VCaP (cell line): ENCODE results near the gene AKAP12.

Source experiments
- H3K27ac ChIP-seq: fragments of 450-650 bp; 2 replicates; pipeline ENCODE4 v1.5.1; 2017
- TF ChIP-seq, protein P1 (sequence below): fragments of 450-650 bp; conservative IDR thresholded peaks from 2 replicates; pipeline ENCODE4 v1.5.1; 2017; ENCODE audit warnings: mild to moderate bottlenecking, moderate library complexity

AKAP12 gene

DNA sequence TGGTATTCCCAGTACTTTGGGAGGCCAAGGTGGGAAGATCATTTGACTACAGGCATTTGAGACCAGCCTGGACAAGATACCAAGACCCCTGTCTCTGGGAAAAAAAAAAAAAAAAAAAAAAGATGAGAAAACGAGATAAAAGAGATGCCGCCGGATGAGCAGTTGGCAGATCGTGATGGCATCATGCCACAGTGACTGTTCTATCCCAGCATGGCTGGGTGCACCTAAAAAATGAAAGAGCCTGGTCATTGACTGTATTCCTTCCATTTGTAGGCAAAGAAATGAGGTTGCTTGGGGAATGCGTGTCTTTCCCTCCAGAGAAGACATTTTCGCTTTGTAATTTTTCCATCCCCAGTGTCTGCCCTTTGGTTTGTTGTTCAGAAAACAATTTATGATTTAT, 12.9 kb downstream of the AKAP12 start:
- TF ChIP-seq, protein P1, sequence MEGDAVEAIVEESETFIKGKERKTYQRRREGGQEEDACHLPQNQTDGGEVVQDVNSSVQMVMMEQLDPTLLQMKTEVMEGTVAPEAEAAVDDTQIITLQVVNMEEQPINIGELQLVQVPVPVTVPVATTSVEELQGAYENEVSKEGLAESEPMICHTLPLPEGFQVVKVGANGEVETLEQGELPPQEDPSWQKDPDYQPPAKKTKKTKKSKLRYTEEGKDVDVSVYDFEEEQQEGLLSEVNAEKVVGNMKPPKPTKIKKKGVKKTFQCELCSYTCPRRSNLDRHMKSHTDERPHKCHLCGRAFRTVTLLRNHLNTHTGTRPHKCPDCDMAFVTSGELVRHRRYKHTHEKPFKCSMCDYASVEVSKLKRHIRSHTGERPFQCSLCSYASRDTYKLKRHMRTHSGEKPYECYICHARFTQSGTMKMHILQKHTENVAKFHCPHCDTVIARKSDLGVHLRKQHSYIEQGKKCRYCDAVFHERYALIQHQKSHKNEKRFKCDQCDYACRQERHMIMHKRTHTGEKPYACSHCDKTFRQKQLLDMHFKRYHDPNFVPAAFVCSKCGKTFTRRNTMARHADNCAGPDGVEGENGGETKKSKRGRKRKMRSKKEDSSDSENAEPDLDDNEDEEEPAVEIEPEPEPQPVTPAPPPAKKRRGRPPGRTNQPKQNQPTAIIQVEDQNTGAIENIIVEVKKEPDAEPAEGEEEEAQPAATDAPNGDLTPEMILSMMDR: no peak
- H3K27ac ChIP-seq: no peak overlapping the region

DNA sequence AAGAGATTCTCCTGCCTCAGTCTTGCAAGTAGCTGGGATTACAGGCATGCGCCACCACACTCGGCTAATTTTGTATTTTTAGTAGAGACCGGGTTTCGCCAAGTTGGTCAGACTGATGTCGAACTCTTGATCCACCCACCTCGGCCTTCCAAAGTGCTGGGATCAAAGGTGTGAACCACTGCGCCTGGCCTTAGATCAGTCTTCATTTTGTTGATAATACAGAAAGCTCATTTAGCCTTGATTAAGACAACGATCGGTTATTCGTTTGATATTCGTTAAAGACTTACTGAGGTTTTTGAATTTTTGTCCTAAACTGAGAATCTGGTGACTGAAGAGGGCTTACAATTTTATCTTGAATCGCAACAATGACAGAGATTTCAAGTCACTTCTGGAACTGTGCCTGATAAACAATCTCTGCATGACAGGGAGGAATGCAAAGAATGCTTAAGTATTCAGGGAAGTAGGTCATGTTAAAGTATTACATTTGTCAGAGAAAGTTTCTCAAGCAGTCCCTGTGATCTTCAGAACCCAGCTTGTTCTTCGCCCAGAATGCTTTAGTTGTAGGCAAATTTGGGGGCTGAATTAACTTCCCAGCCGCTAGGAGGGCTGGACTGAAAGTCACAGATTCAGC, 14.8 kb downstream of the AKAP12 start:
- TF ChIP-seq, protein P1: no peak
- H3K27ac ChIP-seq: no peak overlapping the region

DNA sequence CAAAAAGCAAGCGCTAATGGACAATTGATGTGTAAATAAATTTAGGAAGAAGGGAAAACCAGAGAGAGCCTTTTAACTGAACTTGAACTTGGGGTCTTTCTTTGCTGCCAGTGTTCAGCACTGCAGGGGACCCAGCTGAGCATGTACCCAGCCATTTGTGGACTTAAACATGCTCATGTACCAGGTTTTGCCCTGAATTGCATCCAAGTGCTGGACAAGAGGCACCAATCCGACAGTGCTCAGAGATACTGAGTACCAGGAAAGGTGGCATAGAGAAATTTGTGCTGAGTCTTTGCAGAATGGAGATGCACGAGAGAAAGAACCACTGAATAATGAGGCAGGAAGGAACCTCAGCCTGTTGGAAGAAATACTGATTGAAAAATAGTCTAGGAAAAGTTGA, 16.0 kb downstream of the AKAP12 start:
- TF ChIP-seq, protein P1: no peak
- H3K27ac ChIP-seq: no peak overlapping the region

DNA sequence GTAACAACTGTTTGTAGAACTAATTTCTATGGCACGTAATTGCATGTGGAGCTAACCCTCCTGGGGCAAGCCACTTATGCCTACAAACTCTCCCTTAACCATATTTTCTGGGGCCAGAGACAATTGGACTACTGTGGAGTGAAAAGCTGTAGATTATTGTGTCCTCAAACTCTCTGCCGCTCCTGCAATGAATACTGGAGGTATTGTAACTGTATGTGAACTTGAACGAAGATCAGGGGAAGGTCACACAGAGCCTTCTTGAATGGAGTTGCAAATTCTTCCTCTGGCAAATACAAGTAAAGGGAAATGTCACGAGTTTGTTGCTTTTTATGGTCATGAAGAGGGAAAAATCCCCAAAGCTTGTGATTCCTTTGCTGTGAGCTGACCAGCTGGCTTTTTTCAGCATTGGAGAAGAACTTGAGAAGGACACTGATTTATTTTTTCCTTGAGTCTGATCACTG, 18.2 kb downstream of the AKAP12 start:
- no peak overlapping the region for H3K27ac ChIP-seq
- TF ChIP-seq, protein P1: no peak

DNA sequence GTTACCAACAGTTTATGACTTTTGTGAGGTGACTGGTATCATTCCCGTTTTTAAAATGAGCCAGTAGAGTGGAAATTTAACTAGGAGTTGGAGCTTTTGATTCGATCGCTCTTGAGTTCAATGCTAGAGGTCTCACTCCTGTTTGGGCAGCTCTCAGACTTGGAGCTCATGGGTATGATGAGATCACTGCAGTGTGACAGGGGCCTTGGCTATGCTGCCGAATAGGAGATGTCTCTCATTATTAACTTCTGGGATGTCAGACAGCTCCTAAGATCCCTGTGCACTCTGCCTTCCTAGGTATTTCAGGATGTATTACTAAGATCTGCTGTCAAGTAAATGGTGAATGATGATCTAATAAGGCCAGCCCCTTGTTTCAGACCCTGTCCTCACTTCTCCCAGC, 20.4 kb downstream of the AKAP12 start:
- H3K27ac ChIP-seq: no peak overlapping the region
- TF ChIP-seq, protein P1: no peak

DNA sequence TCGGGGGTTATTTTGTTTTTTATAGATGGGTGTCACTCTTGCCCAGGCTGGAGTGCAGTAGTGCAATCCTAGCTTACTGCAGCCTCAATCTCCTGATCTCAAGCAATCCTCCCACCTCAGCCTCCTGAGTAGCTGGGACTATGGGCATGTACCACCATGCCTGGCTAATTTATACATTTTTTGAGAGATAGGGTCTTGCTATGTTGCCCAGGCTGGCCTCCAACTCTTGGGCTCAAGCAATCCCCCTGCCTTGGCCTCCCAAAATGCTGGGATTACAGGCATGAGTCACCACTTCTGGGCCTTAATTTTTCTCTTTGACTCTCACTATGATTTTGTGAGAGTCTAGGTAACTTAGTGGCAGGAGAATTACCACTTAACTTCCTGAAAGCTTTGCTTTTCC, 23.3 kb downstream of the AKAP12 start:
- TF ChIP-seq, protein P1: no peak
- no peak overlapping the region for H3K27ac ChIP-seq

DNA sequence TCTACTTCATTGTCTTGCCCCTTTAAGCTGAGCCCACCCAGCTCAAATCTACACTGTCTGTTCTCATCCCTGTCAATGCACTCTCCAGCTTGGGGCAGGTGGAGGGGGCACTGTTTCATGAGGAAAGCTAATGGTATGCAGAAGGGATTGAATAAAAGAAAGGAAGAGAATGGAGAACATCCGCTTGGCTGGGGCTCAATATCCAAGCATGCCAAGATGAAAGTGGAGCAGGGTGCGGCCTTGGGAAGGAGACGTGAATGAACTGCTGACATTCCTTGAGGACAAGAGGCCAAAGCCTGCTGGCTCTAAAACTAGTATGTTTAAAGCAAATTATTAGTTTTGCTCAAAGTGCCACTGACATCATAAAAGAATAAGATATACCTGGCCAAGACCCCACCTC, 24.2 kb downstream of the AKAP12 start:
- H3K27ac ChIP-seq: no peak overlapping the region
- TF ChIP-seq, protein P1: no peak
